Measurements from ENCODE around the gene PTP4A1.

Gene PTP4A1

GRCh38 chr6:63576985-63577712, 4.9 kb downstream of the PTP4A1 start:
- TF ChIP-seq RAD21 (IDR thresholded peaks at IDR 0.05; ENCODE audit: low read depth) (no peak), CEBPB (IDR thresholded peaks at IDR 0.05) (no peak), FOXM1 (IDR thresholded peaks at IDR 0.05; ENCODE audit: borderline replicate concordance, low read depth) (no peak), EGR1 (IDR thresholded peaks at IDR 0.05) (no peak), TEAD4 (IDR thresholded peaks at IDR 0.05) (no peak), NFIC (IDR thresholded peaks at IDR 0.05) (no peak), MAX (IDR thresholded peaks at IDR 0.05) (no peak), YY1 (IDR thresholded peaks at IDR 0.05; ENCODE audit: low read depth) (no peak), TCF12 (IDR thresholded peaks at IDR 0.05; ENCODE audit: low read depth) (no peak), EP300 (IDR thresholded peaks at IDR 0.05; ENCODE audit: borderline replicate concordance) (no peak), REST (IDR thresholded peaks at IDR 0.05; ENCODE audit: low read depth) (no peak), CREB1 (IDR thresholded peaks at IDR 0.05; ENCODE audit: low read depth) (no peak), TAF1 (IDR thresholded peaks at IDR 0.05; ENCODE audit: low read depth) (no peak), ZBTB7A (IDR thresholded peaks at IDR 0.05; ENCODE audit: low read depth) (no peak), USF1 (IDR thresholded peaks at IDR 0.05) (no peak)

GRCh38 chr6:63578757-63579156, 6.5 kb downstream of the PTP4A1 start:
- no peak for TF ChIP-seq EGR1 (IDR thresholded peaks at IDR 0.05)

GRCh38 chr6:63579937-63580703, 7.8 kb downstream of the PTP4A1 start:
- TF ChIP-seq NFIC (IDR thresholded peaks at IDR 0.05) (no peak), TCF12 (IDR thresholded peaks at IDR 0.05; ENCODE audit: low read depth) (no peak), EP300 (IDR thresholded peaks at IDR 0.05; ENCODE audit: borderline replicate concordance) (no peak), YY1 (IDR thresholded peaks at IDR 0.05; ENCODE audit: low read depth) (no peak), CEBPB (IDR thresholded peaks at IDR 0.05) (no peak), RAD21 (IDR thresholded peaks at IDR 0.05; ENCODE audit: low read depth) (no peak), CREB1 (IDR thresholded peaks at IDR 0.05; ENCODE audit: low read depth) (no peak), EGR1 (IDR thresholded peaks at IDR 0.05) (no peak), TAF1 (IDR thresholded peaks at IDR 0.05; ENCODE audit: low read depth) (no peak), USF1 (IDR thresholded peaks at IDR 0.05) (no peak), TEAD4 (IDR thresholded peaks at IDR 0.05) (no peak), MAX (IDR thresholded peaks at IDR 0.05) (no peak), REST (IDR thresholded peaks at IDR 0.05; ENCODE audit: low read depth) (no peak), FOXM1 (IDR thresholded peaks at IDR 0.05; ENCODE audit: borderline replicate concordance, low read depth) (no peak), ZBTB7A (IDR thresholded peaks at IDR 0.05; ENCODE audit: low read depth) (no peak)

- TF ChIP-seq EGR1 (IDR thresholded peaks at IDR 0.05) (no peak), EP300 (IDR thresholded peaks at IDR 0.05; ENCODE audit: borderline replicate concordance) (no peak), FOXM1 (IDR thresholded peaks at IDR 0.05; ENCODE audit: borderline replicate concordance, low read depth) (no peak), TEAD4 (IDR thresholded peaks at IDR 0.05) (no peak), NFIC (IDR thresholded peaks at IDR 0.05) (no peak), CEBPB (IDR thresholded peaks at IDR 0.05) (no peak), RAD21 (IDR thresholded peaks at IDR 0.05; ENCODE audit: low read depth) (no peak), USF1 (IDR thresholded peaks at IDR 0.05) (no peak), ZBTB7A (IDR thresholded peaks at IDR 0.05; ENCODE audit: low read depth) (no peak), REST (IDR thresholded peaks at IDR 0.05; ENCODE audit: low read depth) (no peak), YY1 (IDR thresholded peaks at IDR 0.05; ENCODE audit: low read depth) (no peak), TAF1 (IDR thresholded peaks at IDR 0.05; ENCODE audit: low read depth) (no peak), MAX (IDR thresholded peaks at IDR 0.05) (no peak), TCF12 (IDR thresholded peaks at IDR 0.05; ENCODE audit: low read depth) (no peak), CREB1 (IDR thresholded peaks at IDR 0.05; ENCODE audit: low read depth) (no peak)
Observed at GRCh38 chr6:63580704-63580961, 8.4 kb downstream of the PTP4A1 start.
